ENCODE measurements around the gene RPUSD4.
"Not testable (repeated sequence)": the region's sequence is repeated elsewhere in the genome, so short reads cannot be mapped to it uniquely, and the experiment has no call there.

Gene RPUSD4, protein sequence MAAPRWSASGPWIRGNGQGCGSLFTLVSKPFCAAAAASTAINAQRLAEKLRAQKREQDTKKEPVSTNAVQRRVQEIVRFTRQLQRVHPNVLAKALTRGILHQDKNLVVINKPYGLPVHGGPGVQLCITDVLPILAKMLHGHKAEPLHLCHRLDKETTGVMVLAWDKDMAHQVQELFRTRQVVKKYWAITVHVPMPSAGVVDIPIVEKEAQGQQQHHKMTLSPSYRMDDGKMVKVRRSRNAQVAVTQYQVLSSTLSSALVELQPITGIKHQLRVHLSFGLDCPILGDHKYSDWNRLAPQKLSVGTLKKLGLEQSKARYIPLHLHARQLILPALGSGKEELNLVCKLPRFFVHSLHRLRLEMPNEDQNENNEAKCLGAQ

DNA sequence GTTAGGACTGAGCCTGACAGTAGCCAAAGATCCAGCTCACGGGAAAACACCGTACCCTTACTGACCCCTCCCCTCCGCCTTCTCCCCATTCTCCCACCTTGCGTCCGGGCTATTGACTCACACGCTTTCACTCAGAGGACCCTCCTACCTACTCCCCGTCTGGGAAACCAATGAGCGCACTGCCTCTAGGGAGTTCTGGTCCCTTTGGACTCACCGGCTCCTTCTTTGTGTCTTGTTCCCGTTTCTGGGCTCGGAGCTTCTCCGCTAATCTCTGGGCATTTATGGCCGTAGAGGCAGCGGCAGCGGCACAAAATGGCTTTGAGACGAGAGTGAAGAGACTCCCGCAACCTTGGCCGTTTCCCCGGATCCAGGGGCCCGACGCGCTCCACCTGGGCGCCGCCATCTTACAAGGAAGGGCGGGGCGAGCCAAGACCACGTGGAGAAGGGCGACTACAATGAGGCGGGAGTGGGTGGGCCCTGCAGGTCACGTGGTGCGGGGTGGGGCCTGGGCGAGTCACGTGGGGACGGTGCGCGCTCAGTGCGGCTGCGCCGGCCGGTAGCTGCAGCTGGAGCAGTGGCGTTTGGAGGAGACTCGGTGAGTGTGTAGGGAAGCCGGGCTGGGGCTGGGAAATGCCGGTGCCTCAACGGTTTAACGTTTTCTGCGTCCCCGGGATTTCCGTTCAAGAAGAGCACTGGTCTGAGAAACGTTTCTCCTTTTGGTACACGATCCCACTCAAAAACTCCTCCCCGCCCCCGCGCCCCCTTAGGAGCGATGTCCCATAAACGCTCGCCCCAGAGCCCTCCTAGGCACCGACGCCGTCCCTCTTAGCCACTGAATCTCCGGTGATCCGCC lies at the start of gene RPUSD4, which contains the start of gene FAM118B:
RPUSD4 (minus strand) TSS at position 415 of the 853 bp plus-strand sequence; CDS start at position 403, 12 bp downstream.
FAM118B (plus strand) TSS at position 547 of the 853 bp plus-strand sequence. CDS start 23,220 bp downstream, outside the sequence.
- peak; percentile 88 for TF ChIP-seq POLR2A (IDR thresholded peaks at IDR 0.05; ENCODE audit: low read length)
- TF ChIP-seq GATA1 (IDR thresholded peaks at IDR 0.05; ENCODE audit: low read depth, low read length): no peak
- DNase-seq: peak; percentile 98 to 99

DNA sequence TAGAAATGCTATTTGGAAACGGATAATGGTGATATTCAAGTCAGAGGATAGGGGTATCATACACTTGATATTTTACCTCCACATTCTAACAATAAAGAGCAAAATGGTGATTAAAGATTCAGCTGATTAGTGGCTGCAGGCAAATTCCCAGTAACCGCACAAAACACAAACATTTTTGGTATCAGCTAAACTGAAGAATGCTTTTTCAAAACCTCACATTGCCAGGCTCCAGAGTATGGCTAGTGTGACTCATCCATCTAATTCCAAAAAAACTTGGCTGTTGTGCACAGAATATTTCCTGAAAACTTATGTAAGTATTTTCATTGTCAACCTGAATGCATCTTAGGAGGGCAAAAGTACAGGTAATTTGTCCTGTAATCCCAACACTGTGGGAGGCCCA lies 46.3 kb upstream of the RPUSD4 start:
- TF ChIP-seq POLR2A (IDR thresholded peaks at IDR 0.05; ENCODE audit: low read length) (no peak), GATA1 (IDR thresholded peaks at IDR 0.05; ENCODE audit: low read depth, low read length) (no peak)
- DNase-seq: no peak

DNA sequence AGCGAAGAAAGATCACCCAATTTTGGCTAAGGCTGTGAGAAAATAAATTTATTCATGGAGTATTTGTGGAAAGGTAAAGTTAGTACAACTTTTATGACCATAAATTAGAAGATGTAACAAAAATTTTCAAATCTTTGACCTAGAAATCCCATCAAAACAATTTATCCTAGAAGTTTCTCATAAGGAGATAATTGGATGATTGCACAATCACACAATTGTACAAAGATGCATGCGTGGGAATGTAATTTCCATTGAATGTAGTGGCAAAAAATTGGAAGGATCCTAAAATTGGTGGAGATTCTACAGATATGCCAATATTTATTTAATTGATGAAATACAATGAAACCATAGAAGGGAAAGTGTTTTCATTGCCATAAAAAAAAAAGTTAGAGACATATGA lies 45.7 kb upstream of the RPUSD4 start:
- no peak for TF ChIP-seq POLR2A (IDR thresholded peaks at IDR 0.05; ENCODE audit: low read length)
- TF ChIP-seq GATA1 (IDR thresholded peaks at IDR 0.05; ENCODE audit: low read depth, low read length): no peak
- DNase-seq: no peak

DNA sequence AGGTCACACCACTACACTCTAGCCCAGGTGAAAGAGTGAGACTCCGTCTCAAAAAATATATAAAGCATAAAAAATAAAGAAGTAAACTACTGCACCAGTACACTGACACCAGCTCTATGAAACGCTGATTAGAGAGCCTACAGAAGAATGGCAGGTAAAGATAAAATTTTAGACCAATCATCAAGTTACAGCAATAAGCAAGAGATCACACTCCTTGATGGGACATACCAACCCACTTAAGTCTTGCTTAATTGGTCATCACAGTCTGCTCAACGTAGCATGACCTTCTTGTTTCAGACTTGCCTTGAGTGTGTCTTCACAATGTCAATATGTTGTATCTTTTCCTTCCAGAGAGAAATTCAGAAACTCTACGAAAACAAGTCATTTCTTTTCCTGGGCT lies 44.8 kb upstream of the RPUSD4 start:
- TF ChIP-seq GATA1 (IDR thresholded peaks at IDR 0.05; ENCODE audit: low read depth, low read length) (no peak), POLR2A (IDR thresholded peaks at IDR 0.05; ENCODE audit: low read length) (no peak)
- DNase-seq: peak; percentile 4 to 20

DNA sequence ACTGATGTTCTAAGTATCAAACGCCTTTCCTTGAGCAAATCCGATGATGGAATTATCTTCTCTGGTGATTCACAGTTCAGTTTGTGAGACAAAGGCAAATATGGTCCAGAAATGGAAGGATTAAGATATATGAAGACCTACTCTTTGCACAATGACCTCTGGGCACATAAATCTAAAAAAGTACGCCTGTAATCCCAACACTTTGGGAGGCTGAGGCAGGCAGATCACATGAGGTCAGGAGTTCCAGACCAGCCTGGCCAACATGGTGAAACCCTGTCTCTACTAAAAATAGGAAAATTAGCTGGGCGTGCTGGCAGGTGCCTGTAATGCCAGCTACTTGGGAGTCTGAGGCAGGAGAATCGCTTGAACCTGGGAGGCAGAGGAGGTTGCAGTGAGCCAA lies 44.1 kb upstream of the RPUSD4 start:
- DNase-seq: not testable (repeated sequence)

DNA sequence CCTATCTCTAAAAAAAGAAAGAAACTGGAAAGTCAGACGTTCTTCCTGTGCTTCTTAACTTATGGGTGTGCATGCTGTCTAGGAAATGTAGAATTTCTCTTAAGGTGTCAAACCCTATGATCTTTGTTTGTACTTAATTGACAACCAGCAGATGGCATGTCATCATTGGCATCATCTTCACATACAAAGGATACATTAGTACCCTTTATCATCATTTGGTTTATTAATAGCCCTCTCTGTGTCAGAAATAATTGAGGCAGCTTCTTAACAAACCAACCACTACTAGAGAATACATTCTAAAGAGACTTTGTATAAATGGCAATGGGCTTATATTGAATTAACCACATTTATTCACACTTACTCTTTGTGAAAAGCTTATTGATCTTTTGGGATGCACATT lies 43.4 kb upstream of the RPUSD4 start:
- no peak for DNase-seq
- no peak for TF ChIP-seq GATA1 (IDR thresholded peaks at IDR 0.05; ENCODE audit: low read depth, low read length)
- TF ChIP-seq POLR2A (IDR thresholded peaks at IDR 0.05; ENCODE audit: low read length): no peak

DNA sequence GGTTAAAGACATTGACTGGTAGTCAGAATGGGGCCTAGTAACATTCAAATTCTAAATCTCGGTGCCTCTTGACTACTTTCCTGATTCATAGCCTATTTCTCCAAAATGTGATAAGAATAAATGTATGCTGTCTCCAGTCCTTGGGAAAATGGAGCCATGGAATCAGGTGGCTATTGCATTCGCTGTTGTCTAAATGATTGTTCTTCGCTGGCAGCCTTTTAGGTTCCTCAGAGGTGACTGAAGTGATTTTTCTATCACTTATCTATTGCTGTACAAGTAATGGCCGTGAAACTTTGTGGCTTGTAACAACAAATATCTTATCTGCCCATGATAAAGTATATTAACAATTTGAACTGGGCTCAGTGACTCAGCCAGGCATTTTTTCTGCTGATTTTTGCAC lies 41.8 kb upstream of the RPUSD4 start:
- DNase-seq: no peak
- no peak for TF ChIP-seq GATA1 (IDR thresholded peaks at IDR 0.05; ENCODE audit: low read depth, low read length)
- no peak for TF ChIP-seq POLR2A (IDR thresholded peaks at IDR 0.05; ENCODE audit: low read length)

DNA sequence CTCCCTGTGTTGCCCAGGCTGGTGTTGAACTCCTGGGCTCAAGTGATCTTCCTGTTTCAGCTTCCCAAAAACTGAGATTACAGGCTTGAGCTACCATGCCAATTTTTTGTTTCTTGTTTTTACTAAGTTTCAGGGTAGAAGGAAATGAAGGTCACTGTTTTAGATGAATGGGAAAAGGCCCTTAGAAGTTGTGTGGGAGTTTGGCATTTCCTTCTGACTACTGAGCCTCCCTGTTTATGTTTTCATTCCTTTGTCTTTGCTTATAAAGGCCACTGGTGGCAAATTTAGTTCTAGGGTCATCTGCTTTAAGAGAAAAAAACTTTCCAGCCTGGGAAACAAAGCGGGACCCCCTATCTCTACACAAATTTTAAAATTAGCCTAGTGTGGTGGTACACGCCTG lies 35.2 kb upstream of the RPUSD4 start:
- TF ChIP-seq GATA1 (IDR thresholded peaks at IDR 0.05; ENCODE audit: low read depth, low read length): no peak
- no peak for TF ChIP-seq POLR2A (IDR thresholded peaks at IDR 0.05; ENCODE audit: low read length)
- no peak for DNase-seq

DNA sequence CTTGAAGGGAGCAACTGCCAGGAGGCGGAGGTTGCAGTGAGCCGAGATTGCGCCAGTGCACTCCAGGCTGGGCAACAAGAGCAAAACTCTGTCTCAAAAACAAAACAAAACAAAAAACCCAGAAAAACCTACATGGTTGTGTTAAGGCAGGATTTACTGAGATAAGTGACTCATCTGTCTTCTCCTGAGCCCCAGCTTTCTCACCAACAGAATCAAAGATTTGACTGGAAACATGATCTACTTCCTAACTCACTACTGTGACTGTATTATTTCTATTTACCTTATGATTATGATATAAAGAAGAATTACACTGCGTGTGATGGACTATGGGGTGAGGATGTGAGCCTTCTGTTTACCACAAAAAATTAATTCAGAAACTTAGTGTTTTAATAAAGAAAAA lies 21.9 kb upstream of the RPUSD4 start:
- no peak for TF ChIP-seq GATA1 (IDR thresholded peaks at IDR 0.05; ENCODE audit: low read depth, low read length)
- TF ChIP-seq POLR2A (IDR thresholded peaks at IDR 0.05; ENCODE audit: low read length): no peak
- DNase-seq: no peak

DNA sequence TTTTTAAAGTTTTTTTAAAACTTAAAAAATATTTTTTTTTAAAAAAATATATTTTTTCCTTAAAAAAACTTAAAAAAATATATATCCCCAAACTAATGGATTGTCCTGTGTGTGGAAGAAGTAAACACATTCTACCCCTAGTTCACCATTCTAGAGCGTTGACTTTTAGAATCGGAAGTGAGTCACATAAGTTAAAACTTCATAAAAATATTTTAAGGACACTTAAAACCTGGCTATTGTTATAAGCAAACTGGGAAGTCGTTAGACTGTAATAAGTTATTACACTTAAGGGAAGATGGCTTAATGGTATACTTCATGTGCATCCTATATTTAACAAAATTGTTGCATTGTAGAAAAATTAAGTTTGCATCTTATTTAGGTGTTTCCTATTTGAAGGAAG lies 21.2 kb upstream of the RPUSD4 start:
- DNase-seq: no peak
- TF ChIP-seq GATA1 (IDR thresholded peaks at IDR 0.05; ENCODE audit: low read depth, low read length): no peak
- no peak for TF ChIP-seq POLR2A (IDR thresholded peaks at IDR 0.05; ENCODE audit: low read length)

DNA sequence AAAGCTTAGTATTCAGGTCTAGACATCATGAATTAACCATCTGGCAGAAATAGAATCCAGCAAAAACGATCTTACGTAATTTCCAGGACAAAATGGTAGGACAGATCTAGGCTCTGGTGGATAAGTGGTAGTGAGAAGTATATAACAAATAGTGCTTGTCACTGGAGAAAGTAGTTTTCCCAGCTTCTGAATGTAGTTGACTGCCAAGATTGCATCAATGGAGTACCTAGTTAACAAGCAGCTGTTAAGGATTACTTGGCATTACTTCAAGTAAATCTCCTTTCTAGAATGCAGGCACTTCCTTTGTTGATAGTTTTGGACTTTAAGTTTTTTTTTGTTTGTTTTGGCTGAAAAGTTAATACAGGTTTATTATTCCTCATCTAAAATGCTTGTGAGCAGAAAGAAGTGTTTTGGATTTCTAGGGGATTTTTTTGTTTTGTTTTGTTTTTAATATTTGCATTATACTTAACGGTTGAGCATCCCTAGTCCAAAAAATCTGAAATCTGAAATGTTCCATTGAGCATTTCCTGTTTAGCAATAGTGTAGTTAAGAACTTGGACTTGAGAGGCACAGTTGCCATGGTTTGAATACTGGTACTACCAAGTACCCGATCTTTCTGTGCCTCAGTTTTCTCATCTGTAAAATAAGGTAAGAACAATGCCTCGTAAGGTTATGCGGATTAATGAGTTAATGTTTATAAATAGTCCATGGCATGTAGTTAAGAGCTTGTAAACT lies 20.4 kb upstream of the RPUSD4 start:
- DNase-seq: no peak
- TF ChIP-seq GATA1 (IDR thresholded peaks at IDR 0.05; ENCODE audit: low read depth, low read length) (no peak), POLR2A (IDR thresholded peaks at IDR 0.05; ENCODE audit: low read length) (no peak)

DNA sequence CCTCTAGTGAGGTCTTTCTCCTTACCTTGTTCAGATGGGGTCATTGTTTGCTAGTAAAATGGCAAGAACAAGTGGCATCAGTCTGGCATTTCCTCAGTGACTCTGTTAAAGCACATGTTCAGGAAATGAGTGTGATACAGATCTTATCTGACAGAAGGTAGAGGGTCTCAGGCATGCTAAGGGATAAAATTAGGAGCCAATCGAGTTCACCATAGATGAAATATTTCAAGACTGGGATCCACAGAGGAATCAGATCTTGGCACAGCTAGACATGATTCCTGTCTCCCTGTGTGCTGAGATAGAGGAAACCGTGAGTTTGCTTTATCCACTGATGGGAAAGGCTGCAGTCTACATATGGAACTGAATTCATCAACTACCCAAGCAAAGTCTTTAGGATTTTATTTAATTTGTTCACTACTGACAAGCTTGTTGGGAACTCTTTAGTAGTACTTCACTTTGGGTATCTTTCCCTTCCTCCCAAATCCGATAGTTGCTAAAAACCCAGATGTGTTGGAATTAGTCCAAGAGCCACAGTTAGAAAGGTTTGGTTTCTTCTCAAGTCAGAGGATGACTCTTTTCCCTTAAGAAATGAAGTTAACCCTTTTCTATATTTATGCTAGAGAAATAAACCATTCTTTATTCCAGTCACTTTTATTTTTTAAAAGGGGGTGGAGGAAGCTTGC lies 18.5 kb upstream of the RPUSD4 start:
- TF ChIP-seq POLR2A (IDR thresholded peaks at IDR 0.05; ENCODE audit: low read length): no peak
- no peak for TF ChIP-seq GATA1 (IDR thresholded peaks at IDR 0.05; ENCODE audit: low read depth, low read length)
- DNase-seq: no peak

DNA sequence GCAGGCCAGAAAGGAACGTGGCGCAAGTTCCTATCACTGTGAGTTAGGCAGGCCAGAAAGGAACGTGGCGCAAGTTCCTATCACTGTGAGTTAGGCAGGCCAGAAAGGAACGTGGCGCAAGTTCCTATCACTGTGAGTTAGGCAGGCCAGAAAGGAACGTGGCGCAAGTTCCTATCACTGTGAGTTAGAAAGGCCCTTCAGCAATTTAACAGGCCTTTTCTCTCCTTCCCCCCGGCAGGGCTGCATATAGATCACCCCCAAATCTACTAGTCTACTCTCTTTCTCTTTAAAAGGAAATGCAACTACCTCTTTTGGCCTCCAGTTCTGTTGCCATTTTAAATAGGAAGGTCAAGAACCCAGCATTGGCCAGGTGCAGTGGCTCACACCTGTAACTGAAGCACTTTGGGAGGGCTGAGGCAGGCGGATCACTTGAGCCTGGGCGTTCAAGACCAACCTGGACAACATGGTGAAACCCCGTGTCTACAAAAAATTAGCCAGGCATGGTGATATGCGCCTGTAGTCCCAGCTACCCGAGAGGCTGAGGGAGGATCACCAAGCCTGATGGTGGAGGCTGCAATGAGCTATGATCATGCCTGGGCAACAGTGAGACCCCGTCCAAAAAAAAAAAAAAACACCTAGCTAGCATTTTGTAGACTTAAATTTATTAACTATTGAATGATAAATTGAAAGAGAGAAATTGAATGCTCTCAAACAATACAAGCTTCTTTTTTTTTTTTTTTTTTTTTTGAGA lies 15.1 kb upstream of the RPUSD4 start:
- DNase-seq: no peak
- no peak for TF ChIP-seq POLR2A (IDR thresholded peaks at IDR 0.05; ENCODE audit: low read length)
